Measurements from ENCODE around the gene UBE2G1.

The UBE2G1 gene

DNA sequence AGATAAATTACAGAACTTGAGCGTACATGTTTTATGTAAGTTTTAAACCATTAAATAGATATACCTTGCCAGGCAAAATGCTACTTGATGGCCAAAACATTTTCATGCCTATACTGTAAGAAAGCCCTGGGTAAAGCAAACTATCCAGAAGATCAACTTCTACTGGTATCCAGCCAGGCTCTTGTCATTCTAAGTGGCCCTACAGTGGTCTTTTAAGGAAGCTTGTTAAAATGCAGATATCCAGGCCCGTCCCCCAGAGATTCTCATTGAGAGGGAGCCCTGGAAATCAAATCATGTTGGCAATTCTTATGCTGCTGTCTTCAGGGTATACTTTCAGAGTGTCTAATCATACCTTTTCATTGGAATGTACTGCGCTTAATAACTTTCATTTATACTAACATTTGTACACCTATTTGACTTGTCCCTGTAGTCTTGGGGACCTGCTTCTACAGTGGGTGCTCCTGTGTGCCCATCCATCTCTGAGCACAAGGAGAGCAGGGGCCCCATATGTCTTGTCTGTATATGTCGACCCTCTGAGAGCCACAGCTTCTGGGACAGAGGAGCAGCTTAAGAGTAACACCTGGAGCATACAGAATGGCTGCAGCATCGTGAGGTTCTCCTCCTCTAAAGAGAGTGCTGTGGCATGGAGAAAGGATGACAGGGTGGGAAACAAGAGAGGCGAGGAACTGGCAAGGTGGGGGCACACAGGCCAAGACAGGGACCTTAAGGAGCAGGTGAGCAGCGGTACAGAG is 59.1 kb downstream of the UBE2G1 start:
- no peaks in the 10 kb centered on the region for H3K9me3 ChIP-seq (ENCODE audit: control insufficient read depth, low read length)
- no peaks in the 10 kb centered on the region for H3K27me3 ChIP-seq (ENCODE audit: control insufficient read depth, insufficient read depth, low read length, poor library complexity, severe bottlenecking)
- no peak overlapping the region for H3K27ac ChIP-seq (ENCODE audit: insufficient read depth, low read depth, low read length, poor library complexity, severe bottlenecking)
- H3K4me3 ChIP-seq (ENCODE audit: insufficient read depth, low read depth, low read length) = no peak overlapping the region
- H3K4me1 ChIP-seq (ENCODE audit: control insufficient read depth, insufficient read depth, low read length) = no peaks in the 10 kb centered on the region
- no peaks in the 10 kb centered on the region for H3K36me3 ChIP-seq (ENCODE audit: control insufficient read depth, insufficient read depth, low read length)
- WGBS, 2 experiments = 62 to 66% methylated on average over 6 to 7 of the region's 7 CpGs

- Histone ChIP-seq H3K9me3 (ENCODE audit: control insufficient read depth, low read length) (no peaks in the 10 kb centered on the region), H3K27me3 (ENCODE audit: control insufficient read depth, insufficient read depth, low read length, poor library complexity, severe bottlenecking) (no peaks in the 10 kb centered on the region), H3K4me3 (ENCODE audit: insufficient read depth, low read depth, low read length) (no peak overlapping the region), H3K36me3 (ENCODE audit: control insufficient read depth, insufficient read depth, low read length) (no peaks in the 10 kb centered on the region), H3K4me1 (ENCODE audit: control insufficient read depth, insufficient read depth, low read length) (no peaks in the 10 kb centered on the region), H3K27ac (ENCODE audit: insufficient read depth, low read depth, low read length, poor library complexity, severe bottlenecking) (no peak overlapping the region)
- WGBS, 2 experiments = 94 to 95% methylated on average over 7 of the region's 7 CpGs
Measured at GRCh38 chr17:4305224-4305623, 61.3 kb downstream of the UBE2G1 start.

- 54 to 56% methylated on average over 6 of the region's 6 CpGs for WGBS, 2 experiments
Measured at GRCh38 chr17:4304417-4305027, 62.0 kb downstream of the UBE2G1 start.

DNA sequence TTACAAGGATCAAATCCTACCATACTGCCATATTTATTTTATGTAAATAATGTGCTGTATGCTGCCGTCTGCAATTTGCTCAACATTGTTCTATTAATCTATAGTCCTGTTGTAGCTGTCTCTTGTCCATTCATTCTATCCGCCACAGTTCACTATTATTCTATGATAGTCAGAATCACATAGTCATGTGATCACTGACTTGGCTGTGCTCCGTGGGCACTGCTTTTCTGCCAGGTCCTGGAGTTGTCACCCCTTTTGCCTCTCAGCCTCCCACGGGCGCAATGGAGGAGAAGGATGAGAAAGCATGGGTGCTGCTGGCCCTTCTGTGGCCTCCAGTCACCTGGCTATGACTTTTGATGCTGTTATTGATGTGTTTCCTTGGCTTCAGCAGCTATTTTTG is 65.4 kb downstream of the UBE2G1 start:
- WGBS, 2 experiments = 90 to 99% methylated on average over 5 of the region's 5 CpGs
- H3K9me3 ChIP-seq (ENCODE audit: control insufficient read depth, low read length) = no peaks in the 10 kb centered on the region
- H3K4me1 ChIP-seq (ENCODE audit: control insufficient read depth, insufficient read depth, low read length) = no peaks in the 10 kb centered on the region
- no peak overlapping the region for H3K4me3 ChIP-seq (ENCODE audit: insufficient read depth, low read depth, low read length)
- no peak overlapping the region for H3K27ac ChIP-seq (ENCODE audit: insufficient read depth, low read depth, low read length, poor library complexity, severe bottlenecking)
- no peaks in the 10 kb centered on the region for H3K36me3 ChIP-seq (ENCODE audit: control insufficient read depth, insufficient read depth, low read length)
- H3K27me3 ChIP-seq (ENCODE audit: control insufficient read depth, insufficient read depth, low read length, poor library complexity, severe bottlenecking) = no peaks in the 10 kb centered on the region

More at GRCh38 chr17:4304417-4305027, 62.0 kb downstream of the UBE2G1 start:
- Histone ChIP-seq H3K27ac (ENCODE audit: insufficient read depth, low read depth, low read length, poor library complexity, severe bottlenecking) (no peak overlapping the region), H3K27me3 (ENCODE audit: control insufficient read depth, insufficient read depth, low read length, poor library complexity, severe bottlenecking) (no peaks in the 10 kb centered on the region), H3K36me3 (ENCODE audit: control insufficient read depth, insufficient read depth, low read length) (no peaks in the 10 kb centered on the region), H3K4me3 (ENCODE audit: insufficient read depth, low read depth, low read length) (no peak overlapping the region), H3K9me3 (ENCODE audit: control insufficient read depth, low read length) (no peaks in the 10 kb centered on the region), H3K4me1 (ENCODE audit: control insufficient read depth, insufficient read depth, low read length) (no peaks in the 10 kb centered on the region)

DNA sequence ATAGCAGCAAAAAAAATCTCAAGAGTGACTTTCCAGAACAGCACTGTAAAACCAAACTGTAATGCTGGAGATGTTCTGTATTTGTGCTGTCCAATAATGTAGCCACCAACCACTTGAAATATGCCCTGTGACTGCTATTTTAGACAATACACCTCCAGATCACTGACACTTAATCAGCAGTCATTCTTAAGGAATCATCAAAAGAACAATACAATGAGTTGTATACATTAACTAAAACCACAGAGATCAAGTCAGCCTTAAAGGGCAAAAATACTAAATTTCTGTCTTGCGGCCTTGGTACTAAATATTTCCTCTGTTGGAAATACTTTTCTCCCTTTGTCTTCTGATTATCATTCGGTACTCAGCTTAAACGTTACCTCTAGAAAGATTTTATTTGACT is 69.1 kb downstream of the UBE2G1 start:
- Histone ChIP-seq H3K27ac (ENCODE audit: insufficient read depth, low read depth, low read length, poor library complexity, severe bottlenecking) (no peak overlapping the region), H3K9me3 (ENCODE audit: control insufficient read depth, low read length) (no peaks in the 10 kb centered on the region), H3K4me3 (ENCODE audit: insufficient read depth, low read depth, low read length) (no peak overlapping the region), H3K27me3 (ENCODE audit: control insufficient read depth, insufficient read depth, low read length, poor library complexity, severe bottlenecking) (no peaks in the 10 kb centered on the region), H3K36me3 (ENCODE audit: control insufficient read depth, insufficient read depth, low read length) (no peaks in the 10 kb centered on the region), H3K4me1 (ENCODE audit: control insufficient read depth, insufficient read depth, low read length) (no peaks in the 10 kb centered on the region)
- 86 to 92% methylated on average over 3 of the region's 3 CpGs for WGBS, 2 experiments

GRCh38 chr17:4295686-4296085 is 70.8 kb downstream of the UBE2G1 start:
- H3K36me3 ChIP-seq (ENCODE audit: control insufficient read depth, insufficient read depth, low read length) = no peaks in the 10 kb centered on the region
- WGBS, 2 experiments = 73 to 99% methylated on average over 3 to 4 of the region's 4 CpGs
- no peaks in the 10 kb centered on the region for H3K27me3 ChIP-seq (ENCODE audit: control insufficient read depth, insufficient read depth, low read length, poor library complexity, severe bottlenecking)
- H3K4me1 ChIP-seq (ENCODE audit: control insufficient read depth, insufficient read depth, low read length) = no peaks in the 10 kb centered on the region
- H3K9me3 ChIP-seq (ENCODE audit: control insufficient read depth, low read length) = no peaks in the 10 kb centered on the region
- no peak overlapping the region for H3K4me3 ChIP-seq (ENCODE audit: insufficient read depth, low read depth, low read length)
- H3K27ac ChIP-seq (ENCODE audit: insufficient read depth, low read depth, low read length, poor library complexity, severe bottlenecking) = no peak overlapping the region

DNA sequence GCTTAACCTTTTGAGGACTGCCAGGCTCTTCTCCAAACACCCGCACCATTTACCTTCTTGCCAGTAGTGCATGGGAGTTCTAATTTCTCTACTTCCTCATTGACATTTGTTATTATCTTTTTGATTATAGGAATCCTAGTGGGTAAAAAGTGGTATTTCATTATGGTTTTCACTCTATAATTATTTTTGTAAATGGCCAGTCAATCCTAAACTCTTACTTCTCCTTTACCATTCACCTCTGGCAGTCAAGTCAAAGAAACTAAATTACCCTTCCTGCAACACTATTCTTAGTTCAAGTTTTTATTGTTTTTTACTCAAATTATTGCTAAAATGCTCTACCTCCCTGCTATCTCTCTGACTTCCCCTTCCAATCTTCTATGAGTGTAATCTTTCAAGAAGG is 72.9 kb downstream of the UBE2G1 start:
- no peaks in the 10 kb centered on the region for H3K36me3 ChIP-seq (ENCODE audit: control insufficient read depth, insufficient read depth, low read length)
- no CpG with 5 or more reads among the region's 1 CpG for WGBS, 2 experiments
- no peaks in the 10 kb centered on the region for H3K4me1 ChIP-seq (ENCODE audit: control insufficient read depth, insufficient read depth, low read length)
- no peak overlapping the region for H3K4me3 ChIP-seq (ENCODE audit: insufficient read depth, low read depth, low read length)
- no peak overlapping the region for H3K27ac ChIP-seq (ENCODE audit: insufficient read depth, low read depth, low read length, poor library complexity, severe bottlenecking)
- H3K27me3 ChIP-seq (ENCODE audit: control insufficient read depth, insufficient read depth, low read length, poor library complexity, severe bottlenecking) = no peaks in the 10 kb centered on the region
- H3K9me3 ChIP-seq (ENCODE audit: control insufficient read depth, low read length) = no peaks in the 10 kb centered on the region

DNA sequence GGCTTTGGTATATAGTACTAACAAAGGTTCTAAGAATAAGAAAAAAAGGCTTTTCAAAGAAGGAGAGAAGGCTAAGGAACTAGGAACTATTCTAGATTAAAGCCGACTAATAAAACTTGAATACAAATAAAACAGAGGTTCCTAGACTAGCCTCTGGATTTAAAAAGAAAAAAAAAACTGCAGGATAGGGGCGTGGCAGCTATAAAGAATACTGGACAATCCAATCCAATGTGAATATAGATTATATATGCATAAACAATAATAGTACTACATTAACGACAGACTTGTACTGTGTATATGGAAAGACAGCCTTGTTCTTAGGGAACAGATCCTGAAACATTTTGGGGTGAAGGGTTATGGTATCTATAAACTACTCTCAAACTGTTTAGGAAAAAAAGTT is 78.8 kb downstream of the UBE2G1 start:
- Histone ChIP-seq H3K4me3 (ENCODE audit: insufficient read depth, low read depth, low read length) (no peak overlapping the region), H3K4me1 (ENCODE audit: control insufficient read depth, insufficient read depth, low read length) (no peaks in the 10 kb centered on the region), H3K27ac (ENCODE audit: insufficient read depth, low read depth, low read length, poor library complexity, severe bottlenecking) (no peak overlapping the region), H3K9me3 (ENCODE audit: control insufficient read depth, low read length) (no peaks in the 10 kb centered on the region), H3K27me3 (ENCODE audit: control insufficient read depth, insufficient read depth, low read length, poor library complexity, severe bottlenecking) (no peaks in the 10 kb centered on the region), H3K36me3 (ENCODE audit: control insufficient read depth, insufficient read depth, low read length) (peaks cover 2% of the 10 kb centered on the region)
- WGBS, 2 experiments = 97% methylated on average over 3 of the region's 3 CpGs; no CpG with 5 or more reads in 1 of the 2 experiments

GRCh38 chr17:4276514-4276913 is 90.0 kb downstream of the UBE2G1 start:
- Histone ChIP-seq H3K4me1 (ENCODE audit: control insufficient read depth, insufficient read depth, low read length) (no peaks in the 10 kb centered on the region), H3K4me3 (ENCODE audit: insufficient read depth, low read depth, low read length) (no peak overlapping the region), H3K27ac (ENCODE audit: insufficient read depth, low read depth, low read length, poor library complexity, severe bottlenecking) (no peak overlapping the region), H3K9me3 (ENCODE audit: control insufficient read depth, low read length) (no peaks in the 10 kb centered on the region), H3K36me3 (ENCODE audit: control insufficient read depth, insufficient read depth, low read length) (no peaks in the 10 kb centered on the region), H3K27me3 (ENCODE audit: control insufficient read depth, insufficient read depth, low read length, poor library complexity, severe bottlenecking) (no peaks in the 10 kb centered on the region)
- 94 to 96% methylated on average over 5 of the region's 5 CpGs for WGBS, 2 experiments

GRCh38 chr17:4272972-4273368 is 93.5 kb downstream of the UBE2G1 start:
- Histone ChIP-seq H3K4me1 (ENCODE audit: control insufficient read depth, insufficient read depth, low read length) (no peaks in the 10 kb centered on the region), H3K4me3 (ENCODE audit: insufficient read depth, low read depth, low read length) (no peak overlapping the region), H3K27me3 (ENCODE audit: control insufficient read depth, insufficient read depth, low read length, poor library complexity, severe bottlenecking) (no peaks in the 10 kb centered on the region), H3K9me3 (ENCODE audit: control insufficient read depth, low read length) (no peaks in the 10 kb centered on the region), H3K27ac (ENCODE audit: insufficient read depth, low read depth, low read length, poor library complexity, severe bottlenecking) (no peak overlapping the region), H3K36me3 (ENCODE audit: control insufficient read depth, insufficient read depth, low read length) (no peaks in the 10 kb centered on the region)
- 94 to 97% methylated on average over 4 of the region's 4 CpGs for WGBS, 2 experiments
